OCI-LY1 (cell line): ENCODE results near the gene SERPINB7.

Experiments used
- EZH2 ChIP-seq: fragments of 200-600 bp; sonication (generic), shearing (Covaris generic); IDR thresholded peaks from 2 replicates; pipeline ENCODE4 v1.8.0; 2017; ENCODE audit warnings: borderline replicate concordance, mixed run types, mild to moderate bottlenecking, antibody characterized with exemption, low read length, moderate library complexity, mixed read lengths
- TF ChIP-seq, protein P1 (sequence below): fragments of 200-600 bp; sonication (generic), shearing (Covaris generic); IDR thresholded peaks from 2 replicates; pipeline ENCODE4 v1.5.1; 2017; ENCODE audit warnings: mild to moderate bottlenecking, antibody characterized with exemption, low read length, moderate library complexity, mixed read lengths

DNA sequence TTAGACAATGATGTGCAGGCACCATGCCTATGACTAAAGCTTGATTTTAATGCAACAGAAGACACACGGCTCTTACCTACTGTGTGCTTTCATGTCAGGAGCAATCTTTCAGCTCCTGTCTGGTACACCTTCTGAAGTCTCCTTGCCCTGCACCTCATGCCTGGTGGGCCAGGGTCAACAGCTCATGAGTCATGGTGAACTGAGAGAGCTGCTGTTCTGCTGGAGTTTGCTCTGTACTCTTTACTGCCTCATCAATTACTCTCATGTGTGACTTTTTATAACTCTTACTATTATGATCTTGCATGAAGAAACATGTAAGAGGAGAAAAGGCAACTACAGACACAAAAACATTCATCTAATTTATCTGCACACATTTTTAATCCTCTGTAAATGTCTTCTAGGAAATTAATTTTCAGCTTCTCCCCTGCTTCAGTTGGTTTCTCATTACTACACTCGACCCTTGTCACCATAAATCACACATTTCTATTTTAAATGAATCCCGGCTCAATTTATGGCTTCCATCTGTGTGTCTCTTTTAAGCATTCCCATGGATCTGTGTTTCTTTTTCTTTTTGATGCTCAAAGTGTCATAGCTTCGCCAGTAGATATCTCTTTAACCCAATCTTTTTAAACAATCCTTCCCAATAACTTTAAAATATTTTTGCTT lies 9.7 kb downstream of the SERPINB7 start:
- TF ChIP-seq, protein P1, sequence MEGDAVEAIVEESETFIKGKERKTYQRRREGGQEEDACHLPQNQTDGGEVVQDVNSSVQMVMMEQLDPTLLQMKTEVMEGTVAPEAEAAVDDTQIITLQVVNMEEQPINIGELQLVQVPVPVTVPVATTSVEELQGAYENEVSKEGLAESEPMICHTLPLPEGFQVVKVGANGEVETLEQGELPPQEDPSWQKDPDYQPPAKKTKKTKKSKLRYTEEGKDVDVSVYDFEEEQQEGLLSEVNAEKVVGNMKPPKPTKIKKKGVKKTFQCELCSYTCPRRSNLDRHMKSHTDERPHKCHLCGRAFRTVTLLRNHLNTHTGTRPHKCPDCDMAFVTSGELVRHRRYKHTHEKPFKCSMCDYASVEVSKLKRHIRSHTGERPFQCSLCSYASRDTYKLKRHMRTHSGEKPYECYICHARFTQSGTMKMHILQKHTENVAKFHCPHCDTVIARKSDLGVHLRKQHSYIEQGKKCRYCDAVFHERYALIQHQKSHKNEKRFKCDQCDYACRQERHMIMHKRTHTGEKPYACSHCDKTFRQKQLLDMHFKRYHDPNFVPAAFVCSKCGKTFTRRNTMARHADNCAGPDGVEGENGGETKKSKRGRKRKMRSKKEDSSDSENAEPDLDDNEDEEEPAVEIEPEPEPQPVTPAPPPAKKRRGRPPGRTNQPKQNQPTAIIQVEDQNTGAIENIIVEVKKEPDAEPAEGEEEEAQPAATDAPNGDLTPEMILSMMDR, result no peak
- no peak for TF ChIP-seq EZH2
